A673 (cell line): ENCODE results near the gene VEGFB. TPM values are rescaled to one million over a fixed set of nuclear protein-coding genes. Genes with fewer than 3 reads are reported as not detected.

Source experiments
- BruUV-seq: library from RNA; stranded (reverse); fragments of 400-500 nt; replicated peaks from 2 replicates; lab custom pipeline; 2021; lab: Mats Ljungman, UMichigan
- CTCF ChIA-PET: fragments of 300-600 bp; sonication (Branson Sonifier 250); formaldehyde crosslinking; loops from one replicate; lab custom pipeline; 2022; ENCODE audit warnings: antibody characterized with exemption; lab: Charles Lee
- POLR2A ChIA-PET: fragments of 300-600 bp; sonication (Branson Sonifier 250); formaldehyde crosslinking; loops from one replicate; lab custom pipeline; 2022; ENCODE audit warnings: antibody characterized with exemption; ENCODE audit not compliant: low non-redundant PET; lab: Charles Lee
- DNase-seq: peaks from one replicate; pipeline ENCODE4 v3.0.0-alpha.2; 2015; ENCODE audit warnings: low spot score
- H3K27ac ChIP-seq: fragments of 200-600 bp; sonication (generic); 2 replicates; pipeline ENCODE4 v1.5.1; 2016; ENCODE audit warnings: mixed run types, low read depth, mild to moderate bottlenecking, mixed read lengths, antibody characterized with exemption, low read length; ENCODE audit not compliant: poor library complexity, severe bottlenecking
- H3K27me3 ChIP-seq: fragments of 200-600 bp; sonication (generic); replicated peaks from 2 replicates; pipeline ENCODE4 v1.6.1; 2017; ENCODE audit warnings: mixed run types, low read depth, mild to moderate bottlenecking, mixed read lengths, antibody characterized with exemption, low read length; ENCODE audit not compliant: insufficient read depth, poor library complexity
- H3K36me3 ChIP-seq: fragments of 200-600 bp; sonication (generic); 2 replicates; pipeline ENCODE4 v1.6.1; 2016; ENCODE audit warnings: mixed run types, mild to moderate bottlenecking, mixed read lengths, antibody characterized with exemption, low read length; ENCODE audit not compliant: insufficient read depth, poor library complexity, severe bottlenecking
- H3K4me1 ChIP-seq: fragments of 200-600 bp; sonication (generic); 2 replicates; pipeline ENCODE4 v1.6.1; 2017; ENCODE audit warnings: mixed run types, mild to moderate bottlenecking, mixed read lengths, antibody characterized with exemption, low read length; ENCODE audit not compliant: insufficient read depth, poor library complexity, severe bottlenecking
- H3K4me3 ChIP-seq: fragments of 200-600 bp; sonication (generic); 2 replicates; pipeline ENCODE4 v1.5.1; 2016; ENCODE audit warnings: low read depth, mixed run types, mild to moderate bottlenecking, mixed read lengths, low read length; ENCODE audit not compliant: poor library complexity, severe bottlenecking
- H3K9me3 ChIP-seq: fragments of 200-600 bp; sonication (generic); 2 replicates; pipeline ENCODE4 v1.6.1; 2016; ENCODE audit warnings: mixed run types, low read depth, mild to moderate bottlenecking, mixed read lengths, antibody characterized with exemption, low read length; ENCODE audit not compliant: poor library complexity, severe bottlenecking
- CTCF ChIP-seq: fragments of 300-800, 200-600 bp; sonication (generic); conservative IDR thresholded peaks from 2 replicates; pipeline ENCODE4 v1.5.1; 2017; ENCODE audit warnings: low read depth, mild to moderate bottlenecking, antibody characterized with exemption, low read length, moderate library complexity, mixed read lengths
- EZH2 ChIP-seq: fragments of 200-600 bp; sonication (generic); IDR thresholded peaks from 2 replicates; pipeline ENCODE4 v1.6.1; 2017; ENCODE audit warnings: borderline replicate concordance, low read depth, mild to moderate bottlenecking, mixed read lengths, antibody characterized with exemption, low read length; ENCODE audit not compliant: poor library complexity, severe bottlenecking
- intact Hi-C: fragments of 100-400 bp; cut with micrococcal nuclease; formaldehyde crosslinking; loops from one replicate; pipeline ENCODE4 v1.10.0; 2022; ENCODE audit not compliant: unreplicated experiment
- total RNA-seq: library from RNA; stranded (reverse); gene quantifications from 2 replicates; pipeline ENCODE4 v1.2.3, GENCODE V29; 2021

VEGFB gene
- total RNA-seq, 1 experiment from 2014 or later, result 93.3 TPM

- TF ChIP-seq CTCF (no peak), EZH2 (no peak)
- POLR2A ChIA-PET, result no interaction called here
- CTCF ChIA-PET, result no interaction called here
- H3K27me3 ChIP-seq, result no peaks in the 10 kb centered on the region
- peak overlapping the region; percentile 70 for H3K27ac ChIP-seq
- H3K4me3 ChIP-seq, result peak overlapping the region; percentile 60
- peak; percentile 64 for DNase-seq
- peaks cover 13% of the 10 kb centered on the region for H3K4me1 ChIP-seq
- intact Hi-C loops, result no loop called here
- H3K9me3 ChIP-seq, result no peaks in the 10 kb centered on the region
- BruUV-seq, result no TSS peak
- peaks cover 16% of the 10 kb centered on the region for H3K36me3 ChIP-seq
Observed at GRCh38 chr11:64234647-64235379, 429 bp downstream of the VEGFB start.

- peak overlapping the region; percentile 60 for H3K4me3 ChIP-seq
- H3K27me3 ChIP-seq, result no peaks in the 10 kb centered on the region
- TF ChIP-seq CTCF (no peak), EZH2 (no peak)
- peaks cover 11% of the 10 kb centered on the region for H3K4me1 ChIP-seq
- H3K36me3 ChIP-seq, result peaks cover 16% of the 10 kb centered on the region
- H3K27ac ChIP-seq, result no peak overlapping the region
- ChIA-PET POLR2A (no interaction called here), CTCF (interaction anchor here (0.5 kb wide), 1 partner anchor 31 kb away, joined by 3 read pairs; no protein-coding TSS in a partner anchor)
- no peaks in the 10 kb centered on the region for H3K9me3 ChIP-seq
- intact Hi-C loops, result no loop called here
- DNase-seq, result no peak
- BruUV-seq, result no TSS peak
Observed at GRCh38 chr11:64235437-64236161, 1.2 kb downstream of the VEGFB start.

- POLR2A ChIA-PET, result interaction anchor here (0.5 to 0.6 kb wide), 2 partner anchors 260 to 394 kb away, joined by 3 to 4 read pairs; no protein-coding TSS in a partner anchor
- no peak for DNase-seq
- Histone ChIP-seq H3K36me3 (peaks cover 16% of the 10 kb centered on the region), H3K27ac (no peak overlapping the region), H3K4me1 (peaks cover 11% of the 10 kb centered on the region), H3K27me3 (no peaks in the 10 kb centered on the region), H3K9me3 (no peaks in the 10 kb centered on the region), H3K4me3 (no peak overlapping the region)
- TF ChIP-seq EZH2 (no peak), CTCF (no peak)
- CTCF ChIA-PET, result interaction anchor here (1.7 kb wide), 1 partner anchor 33 kb away, joined by 5 read pairs; no protein-coding TSS in a partner anchor
- BruUV-seq, result no TSS peak
- intact Hi-C loops, result no loop called here
Observed at GRCh38 chr11:64237484-64237951, 3.1 kb downstream of the VEGFB start.
